ENCODE measurements around the gene FAM107B.
A peak's percentile ranks its signal among the peaks of the same experiment; 100 is the strongest.

Gene FAM107B

GRCh38 chr10:14585287-14586193 is 189.2 kb downstream of the FAM107B start:
- H3K9ac ChIP-seq (ENCODE audit: low read length) = no peak overlapping the region
- H3K23ac ChIP-seq (ENCODE audit: low read length in 2 of 2) = no peak overlapping the region
- H3K14ac ChIP-seq (ENCODE audit: low read length in 2 of 2) = no peak overlapping the region
- H3K9me3 ChIP-seq (ENCODE audit: control insufficient read depth, low read length) = no peaks in the 10 kb centered on the region
- peak overlapping the region in 1 of 2 experiments; percentile 48 for H3K18ac ChIP-seq (ENCODE audit: low read depth in 1 of 2, low read length in 2 of 2)
- peak overlapping the region in 1 of 2 experiments; percentile 56 for H2BK12ac ChIP-seq (ENCODE audit: low read length in 2 of 2)
- no peak overlapping the region for H3K4me2 ChIP-seq (ENCODE audit: low read length, poor library complexity, severe bottlenecking)
- H2AK5ac ChIP-seq (ENCODE audit: low read length, severe bottlenecking) = no peak overlapping the region
- no peaks in the 10 kb centered on the region for H3K27me3 ChIP-seq (ENCODE audit: control insufficient read depth in 1 of 2, insufficient read depth in 1 of 2, low read length in 2 of 2)
- peaks cover 39% of the 10 kb centered on the region for H3K79me1 ChIP-seq (replicated peaks; ENCODE audit: low read length, poor library complexity, severe bottlenecking)
- H4K91ac ChIP-seq (ENCODE audit: low read length) = peak overlapping the region; percentile 70
- H2AFZ ChIP-seq (ENCODE audit: low read depth, low read length) = no peak overlapping the region
- no peak overlapping the region for H2BK120ac ChIP-seq (ENCODE audit: low read depth, low read length)
- H4K8ac ChIP-seq (ENCODE audit: low read length) = peak overlapping the region; percentile 14
- H3K4ac ChIP-seq (ENCODE audit: low read depth in 1 of 2, low read length in 2 of 2) = peak overlapping the region in 1 of 2 experiments; percentile 66
- DNase-seq = no peak
- H2BK5ac ChIP-seq (ENCODE audit: low read depth, low read length, poor library complexity, severe bottlenecking) = no peak overlapping the region
- peaks cover 0 to 6% of the 10 kb centered on the region in 2 experiments for H3K36me3 ChIP-seq (ENCODE audit: control insufficient read depth in 1 of 2, insufficient read depth in 2 of 2, low read depth in 1 of 2, low read length in 2 of 2)
- H3K4me1 ChIP-seq (ENCODE audit: control insufficient read depth, insufficient read depth, low read depth, low read length) = peaks cover 15% of the 10 kb centered on the region
- H3K27ac ChIP-seq (ENCODE audit: low read length, poor library complexity, severe bottlenecking) = no peak overlapping the region
- 70% methylated on average over 15 of the region's 15 CpGs for WGBS
- H3K4me3 ChIP-seq (ENCODE audit: insufficient read depth in 1 of 2, low read depth in 1 of 2, low read length in 2 of 2) = no peak overlapping the region
- H2BK15ac ChIP-seq (ENCODE audit: low read depth, poor library complexity, severe bottlenecking) = no peak overlapping the region

GRCh38 chr10:14584661-14585060 is 190.0 kb downstream of the FAM107B start:
- peaks cover 39% of the 10 kb centered on the region for H3K79me1 ChIP-seq (replicated peaks; ENCODE audit: low read length, poor library complexity, severe bottlenecking)
- no peak overlapping the region for H2AK5ac ChIP-seq (ENCODE audit: low read length, severe bottlenecking)
- no peak overlapping the region for H3K18ac ChIP-seq (ENCODE audit: low read depth in 1 of 2, low read length in 2 of 2)
- no peak overlapping the region for H3K4me3 ChIP-seq (ENCODE audit: insufficient read depth in 1 of 2, low read depth in 1 of 2, low read length in 2 of 2)
- H3K36me3 ChIP-seq (ENCODE audit: control insufficient read depth in 1 of 2, insufficient read depth in 2 of 2, low read depth in 1 of 2, low read length in 2 of 2) = peaks cover 0 to 6% of the 10 kb centered on the region in 2 experiments
- H4K8ac ChIP-seq (ENCODE audit: low read length) = no peak overlapping the region
- no peak overlapping the region for H3K23ac ChIP-seq (ENCODE audit: low read length in 2 of 2)
- H3K4me1 ChIP-seq (ENCODE audit: control insufficient read depth, insufficient read depth, low read depth, low read length) = peaks cover 15% of the 10 kb centered on the region
- no peak overlapping the region for H2BK12ac ChIP-seq (ENCODE audit: low read length in 2 of 2)
- no peak overlapping the region for H3K14ac ChIP-seq (ENCODE audit: low read length in 2 of 2)
- no peak overlapping the region for H4K91ac ChIP-seq (ENCODE audit: low read length)
- no peak overlapping the region for H3K27ac ChIP-seq (ENCODE audit: low read length, poor library complexity, severe bottlenecking)
- H3K4me2 ChIP-seq (ENCODE audit: low read length, poor library complexity, severe bottlenecking) = no peak overlapping the region
- H3K27me3 ChIP-seq (ENCODE audit: control insufficient read depth in 1 of 2, insufficient read depth in 1 of 2, low read length in 2 of 2) = no peaks in the 10 kb centered on the region
- no peak overlapping the region for H3K9ac ChIP-seq (ENCODE audit: low read length)
- no peak overlapping the region for H2AFZ ChIP-seq (ENCODE audit: low read depth, low read length)
- no peaks in the 10 kb centered on the region for H3K9me3 ChIP-seq (ENCODE audit: control insufficient read depth, low read length)
- 88% methylated on average over 3 of the region's 3 CpGs for WGBS
- DNase-seq = no peak
- H2BK15ac ChIP-seq (ENCODE audit: low read depth, poor library complexity, severe bottlenecking) = no peak overlapping the region
- peak overlapping the region in 1 of 2 experiments; percentile 45 for H3K4ac ChIP-seq (ENCODE audit: low read depth in 1 of 2, low read length in 2 of 2)
- H2BK5ac ChIP-seq (ENCODE audit: low read depth, low read length, poor library complexity, severe bottlenecking) = no peak overlapping the region
- no peak overlapping the region for H2BK120ac ChIP-seq (ENCODE audit: low read depth, low read length)

- Histone ChIP-seq H3K27me3 (ENCODE audit: control insufficient read depth in 1 of 2, insufficient read depth in 1 of 2, low read length in 2 of 2) (no peaks in the 10 kb centered on the region), H3K36me3 (ENCODE audit: control insufficient read depth in 1 of 2, insufficient read depth in 2 of 2, low read depth in 1 of 2, low read length in 2 of 2) (peaks cover 0 to 6% of the 10 kb centered on the region in 2 experiments), H3K27ac (ENCODE audit: low read length, poor library complexity, severe bottlenecking) (no peak overlapping the region), H4K8ac (ENCODE audit: low read length) (no peak overlapping the region), H3K9ac (ENCODE audit: low read length) (no peak overlapping the region), H2AFZ (ENCODE audit: low read depth, low read length) (no peak overlapping the region), H3K9me3 (ENCODE audit: control insufficient read depth, low read length) (no peaks in the 10 kb centered on the region), H2AK5ac (ENCODE audit: low read length, severe bottlenecking) (no peak overlapping the region), H3K18ac (ENCODE audit: low read depth in 1 of 2, low read length in 2 of 2) (no peak overlapping the region), H3K4me1 (ENCODE audit: control insufficient read depth, insufficient read depth, low read depth, low read length) (peaks cover 15% of the 10 kb centered on the region), H2BK120ac (ENCODE audit: low read depth, low read length) (no peak overlapping the region), H3K4ac (ENCODE audit: low read depth in 1 of 2, low read length in 2 of 2) (no peak overlapping the region), H4K91ac (ENCODE audit: low read length) (peak overlapping the region; percentile 56), H2BK5ac (ENCODE audit: low read depth, low read length, poor library complexity, severe bottlenecking) (no peak overlapping the region), H3K23ac (ENCODE audit: low read length in 2 of 2) (no peak overlapping the region), H3K79me1 (replicated peaks; ENCODE audit: low read length, poor library complexity, severe bottlenecking) (peaks cover 40% of the 10 kb centered on the region), H2BK12ac (ENCODE audit: low read length in 2 of 2) (peak overlapping the region in 1 of 2 experiments; percentile 21), H3K14ac (ENCODE audit: low read length in 2 of 2) (no peak overlapping the region), H3K4me3 (ENCODE audit: insufficient read depth in 1 of 2, low read depth in 1 of 2, low read length in 2 of 2) (no peak overlapping the region), H2BK15ac (ENCODE audit: low read depth, poor library complexity, severe bottlenecking) (no peak overlapping the region), H3K4me2 (ENCODE audit: low read length, poor library complexity, severe bottlenecking) (no peak overlapping the region)
- no peak for DNase-seq
- WGBS = 91% methylated on average over 4 of the region's 4 CpGs
Observed at GRCh38 chr10:14583967-14584366, 190.7 kb downstream of the FAM107B start.

- no peak overlapping the region for H2BK12ac ChIP-seq (ENCODE audit: low read length in 2 of 2)
- H3K18ac ChIP-seq (ENCODE audit: low read depth in 1 of 2, low read length in 2 of 2) = no peak overlapping the region
- no peak overlapping the region for H2AFZ ChIP-seq (ENCODE audit: low read depth, low read length)
- no peak overlapping the region for H4K91ac ChIP-seq (ENCODE audit: low read length)
- peaks cover 9% of the 10 kb centered on the region for H3K4me1 ChIP-seq (ENCODE audit: control insufficient read depth, insufficient read depth, low read depth, low read length)
- H3K14ac ChIP-seq (ENCODE audit: low read length in 2 of 2) = no peak overlapping the region
- no peak for DNase-seq
- H2BK120ac ChIP-seq (ENCODE audit: low read depth, low read length) = no peak overlapping the region
- H3K9me3 ChIP-seq (ENCODE audit: control insufficient read depth, low read length) = no peaks in the 10 kb centered on the region
- H3K27ac ChIP-seq (ENCODE audit: low read length, poor library complexity, severe bottlenecking) = no peak overlapping the region
- H2AK5ac ChIP-seq (ENCODE audit: low read length, severe bottlenecking) = no peak overlapping the region
- H2BK15ac ChIP-seq (ENCODE audit: low read depth, poor library complexity, severe bottlenecking) = no peak overlapping the region
- no peak overlapping the region for H4K8ac ChIP-seq (ENCODE audit: low read length)
- H3K36me3 ChIP-seq (ENCODE audit: control insufficient read depth in 1 of 2, insufficient read depth in 2 of 2, low read depth in 1 of 2, low read length in 2 of 2) = peaks cover 0 to 6% of the 10 kb centered on the region in 2 experiments
- no peaks in the 10 kb centered on the region for H3K27me3 ChIP-seq (ENCODE audit: control insufficient read depth in 1 of 2, insufficient read depth in 1 of 2, low read length in 2 of 2)
- H3K4me3 ChIP-seq (ENCODE audit: insufficient read depth in 1 of 2, low read depth in 1 of 2, low read length in 2 of 2) = no peak overlapping the region
- H3K4ac ChIP-seq (ENCODE audit: low read depth in 1 of 2, low read length in 2 of 2) = no peak overlapping the region
- H3K79me1 ChIP-seq (replicated peaks; ENCODE audit: low read length, poor library complexity, severe bottlenecking) = peaks cover 40% of the 10 kb centered on the region
- no peak overlapping the region for H3K9ac ChIP-seq (ENCODE audit: low read length)
- H3K4me2 ChIP-seq (ENCODE audit: low read length, poor library complexity, severe bottlenecking) = no peak overlapping the region
- H3K23ac ChIP-seq (ENCODE audit: low read length in 2 of 2) = no peak overlapping the region
- no peak overlapping the region for H2BK5ac ChIP-seq (ENCODE audit: low read depth, low read length, poor library complexity, severe bottlenecking)
- WGBS = over 99% methylated on average over 10 of the region's 11 CpGs
Observed at GRCh38 chr10:14583252-14583651, 191.4 kb downstream of the FAM107B start.

Measured in mesenchymal stem cell (in vitro differentiated cells and primary cell).